ENCODE results near the gene TMEM151B. TPM values are rescaled to one million over a fixed set of nuclear protein-coding genes. Genes with fewer than 3 reads are reported as not detected.

Gene TMEM151B
- total RNA-seq, 1 experiment from 2014 or later, result not detected

- Histone ChIP-seq H3K4me1 (peaks cover 19% of the 10 kb centered on the region), H3K9me3 (no peaks in the 10 kb centered on the region), H3K4me3 (ENCODE audit: low read depth, low read length) (no peak overlapping the region), H3K27me3 (replicated peaks; ENCODE audit: control insufficient read depth, insufficient read depth, low read length) (no peaks in the 10 kb centered on the region), H3K36me3 (ENCODE audit: control insufficient read depth, insufficient read depth, low read length) (no peaks in the 10 kb centered on the region)
- no TSS peak for BruUV-seq (replicated peaks)
- ChIA-PET CTCF (interaction anchor here (0.6 kb wide), 1 partner anchor 16 kb away, joined by 3 read pairs; the partner anchor contains the start of gene SLC29A1), POLR2A (no interaction called here)
- peak overlapping the region; percentile 89 for H3K4me3 Mint-ChIP-seq (ENCODE audit: unreplicated experiment)
- intact Hi-C loops (cut with micrococcal nuclease; ENCODE audit: unreplicated experiment), result loop anchor here (1.0 kb wide), 1 partner anchor 143 kb away; no protein-coding TSS in a partner anchor
- no peak for DNase-seq
- TF ChIP-seq, protein P1, sequence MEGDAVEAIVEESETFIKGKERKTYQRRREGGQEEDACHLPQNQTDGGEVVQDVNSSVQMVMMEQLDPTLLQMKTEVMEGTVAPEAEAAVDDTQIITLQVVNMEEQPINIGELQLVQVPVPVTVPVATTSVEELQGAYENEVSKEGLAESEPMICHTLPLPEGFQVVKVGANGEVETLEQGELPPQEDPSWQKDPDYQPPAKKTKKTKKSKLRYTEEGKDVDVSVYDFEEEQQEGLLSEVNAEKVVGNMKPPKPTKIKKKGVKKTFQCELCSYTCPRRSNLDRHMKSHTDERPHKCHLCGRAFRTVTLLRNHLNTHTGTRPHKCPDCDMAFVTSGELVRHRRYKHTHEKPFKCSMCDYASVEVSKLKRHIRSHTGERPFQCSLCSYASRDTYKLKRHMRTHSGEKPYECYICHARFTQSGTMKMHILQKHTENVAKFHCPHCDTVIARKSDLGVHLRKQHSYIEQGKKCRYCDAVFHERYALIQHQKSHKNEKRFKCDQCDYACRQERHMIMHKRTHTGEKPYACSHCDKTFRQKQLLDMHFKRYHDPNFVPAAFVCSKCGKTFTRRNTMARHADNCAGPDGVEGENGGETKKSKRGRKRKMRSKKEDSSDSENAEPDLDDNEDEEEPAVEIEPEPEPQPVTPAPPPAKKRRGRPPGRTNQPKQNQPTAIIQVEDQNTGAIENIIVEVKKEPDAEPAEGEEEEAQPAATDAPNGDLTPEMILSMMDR (IDR thresholded peaks at IDR 0.05; ENCODE audit: insufficient read depth in 1 of 2, low read depth in 1 of 2, low read length in 1 of 2, severe bottlenecking in 1 of 2, unreplicated experiment in 1 of 2), result no peak
- H3K27me3 Mint-ChIP-seq (ENCODE audit: insufficient read depth, unreplicated experiment), result no peaks in the 10 kb centered on the region
- H3K4me1 Mint-ChIP-seq (ENCODE audit: low read depth, unreplicated experiment), result peaks cover 8% of the 10 kb centered on the region
- no peaks in the 10 kb centered on the region for H3K9me3 Mint-ChIP-seq (ENCODE audit: unreplicated experiment)
- H3K36me3 Mint-ChIP-seq (ENCODE audit: insufficient read depth, unreplicated experiment), result peaks cover 14% of the 10 kb centered on the region
- H3K27ac Mint-ChIP-seq (ENCODE audit: unreplicated experiment), result no peak overlapping the region
Measured at GRCh38 chr6:44238687-44239350, 31.4 kb upstream of the TMEM151B start.

DNA sequence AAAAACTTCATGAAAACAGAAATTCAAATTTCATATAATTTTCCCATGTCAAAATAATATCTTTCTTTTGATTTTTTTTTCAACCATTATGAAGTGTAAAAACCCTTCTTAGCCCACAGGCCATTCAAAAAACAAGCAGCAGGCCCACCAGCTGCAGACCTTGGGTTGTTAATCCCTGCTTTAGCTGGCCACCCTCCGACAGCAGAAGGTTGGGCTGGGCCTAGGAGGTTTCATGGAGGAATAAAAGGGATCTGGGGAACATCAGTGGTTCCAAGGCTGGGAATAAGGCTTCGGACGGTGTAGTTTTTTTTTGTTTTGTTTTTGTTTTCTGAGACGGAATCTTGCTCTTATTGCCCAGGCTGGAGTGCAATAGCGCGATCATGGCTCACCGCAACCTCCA, 26.9 kb upstream of the TMEM151B start:
- Mint-ChIP-seq H3K9me3 (ENCODE audit: unreplicated experiment) (no peaks in the 10 kb centered on the region), H3K27ac (ENCODE audit: unreplicated experiment) (no peak overlapping the region), H3K4me3 (ENCODE audit: unreplicated experiment) (no peak overlapping the region), H3K4me1 (ENCODE audit: low read depth, unreplicated experiment) (peaks cover 6% of the 10 kb centered on the region), H3K27me3 (ENCODE audit: insufficient read depth, unreplicated experiment) (no peaks in the 10 kb centered on the region), H3K36me3 (ENCODE audit: insufficient read depth, unreplicated experiment) (peaks cover 28% of the 10 kb centered on the region)
- ChIA-PET POLR2A (no interaction called here), CTCF (interaction anchor here (1.5 kb wide), 1 partner anchor 71 kb away, joined by 3 read pairs; no protein-coding TSS in a partner anchor)
- H3K27me3 ChIP-seq (replicated peaks; ENCODE audit: control insufficient read depth, insufficient read depth, low read length), result no peaks in the 10 kb centered on the region
- no peaks in the 10 kb centered on the region for H3K9me3 ChIP-seq
- no peak overlapping the region for H3K4me3 ChIP-seq (ENCODE audit: low read depth, low read length)
- intact Hi-C loops (cut with micrococcal nuclease; ENCODE audit: unreplicated experiment), result no loop called here
- DNase-seq, result no peak
- peaks cover 5% of the 10 kb centered on the region for H3K4me1 ChIP-seq
- H3K36me3 ChIP-seq (ENCODE audit: control insufficient read depth, insufficient read depth, low read length), result no peaks in the 10 kb centered on the region
- TF ChIP-seq, protein P1 (IDR thresholded peaks at IDR 0.05; ENCODE audit: insufficient read depth in 1 of 2, low read depth in 1 of 2, low read length in 1 of 2, severe bottlenecking in 1 of 2, unreplicated experiment in 1 of 2), result no peak
- BruUV-seq (replicated peaks), result no TSS peak

- Mint-ChIP-seq H3K4me1 (ENCODE audit: low read depth, unreplicated experiment) (peaks cover 13% of the 10 kb centered on the region), H3K27me3 (ENCODE audit: insufficient read depth, unreplicated experiment) (no peaks in the 10 kb centered on the region), H3K4me3 (ENCODE audit: unreplicated experiment) (peak overlapping the region; percentile 97), H3K9me3 (ENCODE audit: unreplicated experiment) (no peaks in the 10 kb centered on the region), H3K36me3 (ENCODE audit: insufficient read depth, unreplicated experiment) (peaks cover 49% of the 10 kb centered on the region), H3K27ac (ENCODE audit: unreplicated experiment) (peak overlapping the region; percentile 99)
- intact Hi-C loops (cut with micrococcal nuclease; ENCODE audit: unreplicated experiment), result loop anchor here (5.0 kb wide), 1 partner anchor 428 kb away; no protein-coding TSS in a partner anchor
- peaks cover 15% of the 10 kb centered on the region for H3K4me1 ChIP-seq
- POLR2A ChIA-PET, result interaction anchor here (0.6 kb wide), 1 partner anchor 19 kb away, joined by 3 read pairs; no protein-coding TSS in a partner anchor
- peaks cover 4% of the 10 kb centered on the region for H3K36me3 ChIP-seq (ENCODE audit: control insufficient read depth, insufficient read depth, low read length)
- TF ChIP-seq, protein P1 (IDR thresholded peaks at IDR 0.05; ENCODE audit: insufficient read depth in 1 of 2, low read depth in 1 of 2, low read length in 1 of 2, severe bottlenecking in 1 of 2, unreplicated experiment in 1 of 2), result no peak
- H3K4me3 ChIP-seq (ENCODE audit: low read depth, low read length), result peak overlapping the region; percentile 97
- BruUV-seq (replicated peaks), result no TSS peak
- H3K27me3 ChIP-seq (replicated peaks; ENCODE audit: control insufficient read depth, insufficient read depth, low read length), result no peaks in the 10 kb centered on the region
- no peaks in the 10 kb centered on the region for H3K9me3 ChIP-seq
- CTCF ChIA-PET, result interaction anchor here (1.6 kb wide), 1 partner anchor 22 kb away, joined by 8 read pairs; the partner anchor contains the start of gene SLC29A1
- DNase-seq, result no peak
Measured at GRCh38 chr6:44245391-44245911, 24.8 kb upstream of the TMEM151B start.
